Gastroesophageal sphincter (tissue), 3 donors: Measurements from ENCODE around the gene FAM177B.

ENCODE experiments used
- POLR2AphosphoS5 ChIP-seq: sonication (generic); formaldehyde crosslinking; IDR thresholded peaks from one replicate; pipeline ENCODE4 v1.6.1; 2017; ENCODE audit warnings: antibody characterized with exemption
- TF ChIP-seq, protein P1 (sequence below), 4 experiments: fragments of 200-600 bp in 2 of 4; fragments of 450-650 bp in 2 of 4; sonication (generic) in 1 of 4; IDR thresholded peaks; one replicate each; pipeline ENCODE4 v1.5.1; 2017 to 2019; ENCODE audit warnings: antibody characterized with exemption in 4 of 4, mild to moderate bottlenecking in 2 of 4, moderate library complexity in 2 of 4

DNA sequence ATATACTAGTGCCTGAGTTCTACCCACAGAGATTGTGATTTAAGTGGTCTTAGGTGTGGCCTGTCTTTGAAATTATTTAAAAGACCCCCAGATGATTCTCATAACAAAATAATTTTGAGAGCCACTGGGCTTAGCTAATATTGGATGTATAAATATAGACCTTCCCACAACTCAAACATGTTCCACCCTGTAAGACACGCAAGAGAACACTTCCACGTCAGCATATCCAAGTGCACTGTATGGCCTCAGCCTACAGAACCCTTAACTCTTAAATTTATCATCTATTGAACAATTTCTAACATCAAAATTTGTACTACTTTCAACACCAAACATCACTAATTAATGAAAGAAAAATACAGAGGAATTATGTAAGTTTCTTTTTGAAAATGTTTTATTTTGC, 2.5 kb downstream of the FAM177B start:
- TF ChIP-seq POLR2AphosphoS5: no peak
- TF ChIP-seq, protein P1, sequence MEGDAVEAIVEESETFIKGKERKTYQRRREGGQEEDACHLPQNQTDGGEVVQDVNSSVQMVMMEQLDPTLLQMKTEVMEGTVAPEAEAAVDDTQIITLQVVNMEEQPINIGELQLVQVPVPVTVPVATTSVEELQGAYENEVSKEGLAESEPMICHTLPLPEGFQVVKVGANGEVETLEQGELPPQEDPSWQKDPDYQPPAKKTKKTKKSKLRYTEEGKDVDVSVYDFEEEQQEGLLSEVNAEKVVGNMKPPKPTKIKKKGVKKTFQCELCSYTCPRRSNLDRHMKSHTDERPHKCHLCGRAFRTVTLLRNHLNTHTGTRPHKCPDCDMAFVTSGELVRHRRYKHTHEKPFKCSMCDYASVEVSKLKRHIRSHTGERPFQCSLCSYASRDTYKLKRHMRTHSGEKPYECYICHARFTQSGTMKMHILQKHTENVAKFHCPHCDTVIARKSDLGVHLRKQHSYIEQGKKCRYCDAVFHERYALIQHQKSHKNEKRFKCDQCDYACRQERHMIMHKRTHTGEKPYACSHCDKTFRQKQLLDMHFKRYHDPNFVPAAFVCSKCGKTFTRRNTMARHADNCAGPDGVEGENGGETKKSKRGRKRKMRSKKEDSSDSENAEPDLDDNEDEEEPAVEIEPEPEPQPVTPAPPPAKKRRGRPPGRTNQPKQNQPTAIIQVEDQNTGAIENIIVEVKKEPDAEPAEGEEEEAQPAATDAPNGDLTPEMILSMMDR (IDR thresholded peaks at IDR 0.05): no peak
